Astrocyte (in vitro differentiated cells and primary cell): ENCODE data around the gene TTC33. TPM values are rescaled to one million over a fixed set of nuclear protein-coding genes. Genes with fewer than 3 reads are reported as not detected.

Source experiments
- DNase-seq: peaks from one replicate; pipeline ENCODE4 v3.0.0-alpha.2; 2010; ENCODE audit warnings: low read depth
- FAIRE-seq: peaks from 2 replicates; lab custom pipeline; 2011; peaks lifted over from hg19 to GRCh38; lab: Jason Lieb, UNC
- H2AFZ ChIP-seq: 2 replicates; pipeline ENCODE4 v1.6.0; 2012; ENCODE audit warnings: low read depth, low read length, inconsistent platforms
- H3K27ac ChIP-seq: 2 replicates; pipeline ENCODE4 v1.5.1; 2011; ENCODE audit warnings: low read depth, low read length, inconsistent platforms
- H3K27me3 ChIP-seq: 2 replicates; pipeline ENCODE4 v1.6.0; 2011; ENCODE audit warnings: low read length, inconsistent platforms; ENCODE audit not compliant: insufficient read depth
- H3K36me3 ChIP-seq: 2 replicates; pipeline ENCODE4 v1.5.1; 2011; ENCODE audit warnings: low read length, inconsistent platforms; ENCODE audit not compliant: insufficient read depth
- H3K4me1 ChIP-seq: 2 replicates; pipeline ENCODE4 v1.5.1; 2011; ENCODE audit warnings: low read length, inconsistent platforms; ENCODE audit not compliant: insufficient read depth
- H3K4me2 ChIP-seq: 2 replicates; pipeline ENCODE4 v1.6.0; 2012; ENCODE audit warnings: low read length, inconsistent platforms
- H3K4me3 ChIP-seq: 2 replicates; pipeline ENCODE4 v1.5.1; 2011; ENCODE audit warnings: low read depth, mild to moderate bottlenecking, low read length, inconsistent platforms; ENCODE audit not compliant: insufficient read depth
- H3K79me2 ChIP-seq: 2 replicates; pipeline ENCODE4 v1.6.0; 2012; ENCODE audit warnings: mild to moderate bottlenecking, low read length, inconsistent platforms; ENCODE audit not compliant: insufficient read depth
- H3K9ac ChIP-seq: 2 replicates; pipeline ENCODE4 v1.6.0; 2012; ENCODE audit warnings: mild to moderate bottlenecking, low read length, inconsistent platforms
- H3K9me3 ChIP-seq: 2 replicates; pipeline ENCODE4 v1.5.1; 2012; ENCODE audit warnings: low read depth, mild to moderate bottlenecking, low read length, inconsistent platforms; ENCODE audit not compliant: insufficient read depth
- H4K20me1 ChIP-seq: 2 replicates; pipeline ENCODE4 v1.6.0; 2012; ENCODE audit warnings: low read length, inconsistent platforms; ENCODE audit not compliant: insufficient read depth
- H3K27ac Mint-ChIP-seq: one replicate; pipeline ENCODE4 v1.8.0; 2021; ENCODE audit warnings: mild to moderate bottlenecking, mixed read lengths; ENCODE audit not compliant: unreplicated experiment
- H3K27me3 Mint-ChIP-seq: one replicate; pipeline ENCODE4 v1.8.0; 2021; ENCODE audit warnings: low read depth, mixed read lengths; ENCODE audit not compliant: unreplicated experiment
- H3K36me3 Mint-ChIP-seq: one replicate; pipeline ENCODE4 v1.8.0; 2021; ENCODE audit warnings: low read depth, mixed read lengths; ENCODE audit not compliant: unreplicated experiment
- H3K4me1 Mint-ChIP-seq: one replicate; pipeline ENCODE4 v1.8.0; 2021; ENCODE audit warnings: low read depth, mixed read lengths; ENCODE audit not compliant: unreplicated experiment
- H3K4me3 Mint-ChIP-seq: one replicate; pipeline ENCODE4 v1.8.0; 2021; ENCODE audit warnings: mild to moderate bottlenecking, moderate library complexity, mixed read lengths; ENCODE audit not compliant: unreplicated experiment
- H3K9me3 Mint-ChIP-seq: one replicate; pipeline ENCODE4 v1.8.0; 2021; ENCODE audit warnings: mild to moderate bottlenecking, mixed read lengths; ENCODE audit not compliant: unreplicated experiment
- CTCF ChIP-seq: IDR thresholded peaks from 2 replicates; pipeline ENCODE4 v1.5.1; 2011; ENCODE audit warnings: low read depth, mild to moderate bottlenecking, inconsistent platforms, low read length, moderate library complexity; ENCODE audit not compliant: insufficient read depth
- EZH2 ChIP-seq: IDR thresholded peaks from 2 replicates; pipeline ENCODE4 v1.6.1; 2012; ENCODE audit warnings: mild to moderate bottlenecking, low read length, inconsistent platforms; ENCODE audit not compliant: insufficient read depth
- total RNA-seq: library from RNA; stranded (reverse); gene quantifications from 2 replicates; pipeline ENCODE4 v1.2.1, GENCODE V29; 2021

Gene TTC33
- total RNA-seq, 1 donor from 2014 or later: 13.3 TPM

DNA sequence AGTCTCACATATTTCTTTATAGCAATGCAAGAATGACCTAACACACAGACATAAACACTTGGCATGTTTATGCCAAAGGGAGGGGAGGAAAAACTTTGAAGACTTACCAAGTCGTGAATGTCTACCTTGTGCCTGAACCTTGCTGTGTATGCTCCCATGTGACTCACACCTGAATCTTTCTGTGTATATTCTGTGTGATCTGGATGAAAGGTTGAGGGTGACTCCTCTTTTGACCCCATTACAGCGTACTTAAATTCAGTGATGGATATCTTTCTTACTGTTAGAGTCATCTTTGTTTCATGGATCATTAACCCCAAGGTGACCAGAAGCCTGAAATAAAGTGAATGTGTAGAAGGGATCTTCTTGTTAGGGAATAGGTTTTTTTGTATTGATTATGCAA is 129.0 kb downstream of the TTC33 start:
- DNase-seq (no peak), FAIRE-seq (no peak)
- Mint-ChIP-seq H3K4me1 (no peaks in the 10 kb centered on the region), H3K9me3 (peaks cover 3% of the 10 kb centered on the region), H3K27me3 (peaks cover 3% of the 10 kb centered on the region), H3K36me3 (no peaks in the 10 kb centered on the region), H3K4me3 (no peak overlapping the region), H3K27ac (no peak overlapping the region)
- Histone ChIP-seq H2AFZ (no peak overlapping the region), H3K9ac (no peak overlapping the region), H3K27me3 (no peaks in the 10 kb centered on the region), H3K4me3 (no peak overlapping the region), H3K4me2 (no peak overlapping the region), H3K79me2 (no peaks in the 10 kb centered on the region), H4K20me1 (no peaks in the 10 kb centered on the region), H3K4me1 (no peaks in the 10 kb centered on the region), H3K36me3 (no peaks in the 10 kb centered on the region), H3K9me3 (no peaks in the 10 kb centered on the region), H3K27ac (no peak overlapping the region)
- TF ChIP-seq CTCF (no peak), EZH2 (no peak)

GRCh38 chr5:40623480-40624420 is 132.0 kb downstream of the TTC33 start:
- TF ChIP-seq CTCF: no peak
- TF ChIP-seq EZH2: no peak
- FAIRE-seq (no peak), DNase-seq (no peak)
- Histone ChIP-seq H3K36me3 (no peaks in the 10 kb centered on the region), H3K79me2 (no peaks in the 10 kb centered on the region), H2AFZ (no peak overlapping the region), H3K4me2 (no peak overlapping the region), H3K9ac (no peak overlapping the region), H3K27me3 (no peaks in the 10 kb centered on the region), H4K20me1 (no peaks in the 10 kb centered on the region), H3K4me1 (no peaks in the 10 kb centered on the region), H3K4me3 (no peak overlapping the region), H3K27ac (no peak overlapping the region), H3K9me3 (no peaks in the 10 kb centered on the region)
- H3K4me3 Mint-ChIP-seq: no peak overlapping the region
- H3K36me3 Mint-ChIP-seq: no peaks in the 10 kb centered on the region
- no peak overlapping the region for H3K27ac Mint-ChIP-seq
- H3K27me3 Mint-ChIP-seq: peaks cover 3% of the 10 kb centered on the region
- peaks cover 12% of the 10 kb centered on the region for H3K4me1 Mint-ChIP-seq
- H3K9me3 Mint-ChIP-seq: peaks cover 3% of the 10 kb centered on the region
